Measurements from ENCODE around the gene HEATR5A. TPM values are rescaled to one million over a fixed set of nuclear protein-coding genes. Genes with fewer than 3 reads are reported as not detected.
"Not testable (repeated sequence)": the region's sequence is repeated elsewhere in the genome, so short reads cannot be mapped to it uniquely, and the experiment has no call there.

HEATR5A gene
- polyA plus RNA-seq, 1 of the 3 experiments (the other 2 are of a cell fraction), result 7.1 TPM

DNA sequence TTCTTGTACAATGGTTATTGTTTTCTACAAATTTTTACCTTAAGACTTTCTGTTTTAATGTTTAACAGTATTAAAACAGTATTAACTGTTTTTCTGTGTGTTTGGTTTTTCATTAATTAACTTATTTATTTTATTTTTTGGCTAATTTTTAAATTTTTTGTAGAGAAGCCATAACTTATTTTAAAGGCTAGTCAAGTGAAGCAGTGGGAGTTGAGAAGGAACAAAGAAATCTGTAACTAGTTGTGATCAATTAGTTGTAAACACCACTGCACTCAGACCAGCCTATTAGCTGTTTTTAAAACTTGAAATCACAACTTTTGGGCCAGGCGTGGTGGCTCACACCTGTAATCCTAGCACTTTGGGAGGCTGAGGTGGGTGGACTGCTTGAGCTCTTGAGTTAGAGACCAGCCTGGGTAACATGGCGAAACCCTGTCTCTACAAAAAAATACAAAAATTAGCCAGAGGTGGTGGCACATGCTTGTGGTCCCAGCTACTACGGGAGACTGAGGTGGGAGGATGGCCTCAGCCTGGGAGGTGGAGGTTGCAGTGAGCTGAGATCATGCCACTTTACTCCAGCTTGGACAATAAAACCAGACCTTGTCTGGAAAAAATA is 161.8 kb downstream of the HEATR5A start:
- WGBS (ENCODE audit: low lambda C conversion rate), result 91% methylated on average over 3 of the region's 3 CpGs
- Histone ChIP-seq H3K4me3 (ENCODE audit: low read depth in 2 of 2, low read length in 1 of 2) (no peak overlapping the region), H3K79me2 (ENCODE audit: insufficient read depth) (no peaks in the 10 kb centered on the region), H3K9me3 (no peaks in the 10 kb centered on the region), H3K27ac (ENCODE audit: low read depth in 2 of 2, low read length in 1 of 2) (no peak overlapping the region), H3K4me2 (no peak overlapping the region), H4K20me1 (ENCODE audit: insufficient read depth) (no peaks in the 10 kb centered on the region), H3K27me3 (ENCODE audit: insufficient read depth) (no peaks in the 10 kb centered on the region), H3K36me3 (replicated peaks in 1 of 2; ENCODE audit: control insufficient read depth in 1 of 2, insufficient read depth in 2 of 2, low read length in 1 of 2) (no peaks in the 10 kb centered on the region), H2AFZ (ENCODE audit: low read depth) (no peak overlapping the region), H3K9me2 (no peaks in the 10 kb centered on the region), H3F3A (replicated peaks; ENCODE audit: insufficient read depth) (peaks cover 13% of the 10 kb centered on the region), H3K9ac (no peak overlapping the region), H3K4me1 (ENCODE audit: control insufficient read depth in 1 of 2, insufficient read depth in 2 of 2, low read depth in 1 of 2, low read length in 1 of 2) (peaks cover 0 to 17% of the 10 kb centered on the region in 2 experiments; a peak in 2 of 4 replicates)
- DNase-seq, result no peak
- CTCF ChIA-PET, result no interaction called here
- POLR2A ChIA-PET, result no interaction called here
- no peak for TF ChIP-seq TEAD4 (IDR thresholded peaks at IDR 0.05; ENCODE audit: borderline replicate concordance, insufficient read depth)
- no peak for TF ChIP-seq NRF1 (IDR thresholded peaks at IDR 0.05; ENCODE audit: low read depth, low read length)
- TF ChIP-seq, protein P1, sequence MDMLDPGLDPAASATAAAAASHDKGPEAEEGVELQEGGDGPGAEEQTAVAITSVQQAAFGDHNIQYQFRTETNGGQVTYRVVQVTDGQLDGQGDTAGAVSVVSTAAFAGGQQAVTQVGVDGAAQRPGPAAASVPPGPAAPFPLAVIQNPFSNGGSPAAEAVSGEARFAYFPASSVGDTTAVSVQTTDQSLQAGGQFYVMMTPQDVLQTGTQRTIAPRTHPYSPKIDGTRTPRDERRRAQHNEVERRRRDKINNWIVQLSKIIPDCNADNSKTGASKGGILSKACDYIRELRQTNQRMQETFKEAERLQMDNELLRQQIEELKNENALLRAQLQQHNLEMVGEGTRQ (IDR thresholded peaks at IDR 0.05; ENCODE audit: borderline replicate concordance, low read depth, low read length), result no peak
- TF ChIP-seq POLR2AphosphoS5 (IDR thresholded peaks at IDR 0.05; ENCODE audit: low read depth, low read length), result no peak
- no peak for TF ChIP-seq SIN3A (IDR thresholded peaks at IDR 0.05; ENCODE audit: borderline replicate concordance, low read depth, low read length)

DNA sequence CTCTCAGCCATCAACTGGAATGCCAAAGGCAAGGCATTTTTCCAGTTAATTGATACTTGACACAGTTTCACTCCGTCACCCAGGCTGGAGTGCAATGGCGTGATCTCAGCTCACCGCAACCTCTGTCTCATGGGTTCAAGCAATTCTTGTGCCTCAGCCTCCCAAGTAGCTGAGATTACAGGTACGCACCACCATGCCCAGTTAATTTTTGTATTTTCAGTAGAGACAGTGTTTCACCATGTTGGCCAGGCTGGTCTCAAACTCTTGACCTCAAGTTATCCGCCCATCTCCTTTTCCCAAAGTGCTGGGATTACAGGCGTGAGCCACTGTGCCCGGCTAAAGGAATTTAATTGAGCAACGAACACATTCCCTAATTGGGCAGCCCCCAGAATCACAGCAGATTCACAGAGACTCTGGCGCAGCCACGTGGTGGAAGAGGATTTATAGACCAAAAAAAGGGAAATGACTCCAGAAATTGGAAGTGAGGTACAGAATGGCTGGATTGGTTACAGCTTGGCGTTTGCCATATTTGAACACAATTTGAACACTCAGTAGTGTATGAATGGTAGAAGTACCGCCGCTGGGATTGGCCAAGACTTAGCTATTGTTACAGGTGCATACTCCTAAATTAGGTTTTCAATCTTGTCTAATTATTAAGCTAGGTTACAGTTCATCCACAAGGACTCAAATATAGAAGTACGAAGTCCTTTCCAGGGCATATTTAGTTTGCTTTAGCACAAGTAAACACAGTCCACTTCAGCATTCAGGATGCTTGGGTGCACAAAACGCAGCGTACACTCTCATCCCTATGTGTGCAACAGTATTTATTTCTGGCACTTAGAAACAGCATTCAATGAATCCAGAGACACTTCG is 162.6 kb downstream of the HEATR5A start:
- peaks cover 0 to 12% of the 10 kb centered on the region in 2 experiments; a peak in 1 of 4 replicates for H3K4me1 ChIP-seq (ENCODE audit: control insufficient read depth in 1 of 2, insufficient read depth in 2 of 2, low read depth in 1 of 2, low read length in 1 of 2)
- H3K9me3 ChIP-seq; H3K27ac ChIP-seq (ENCODE audit: low read depth in 2 of 2, low read length in 1 of 2); H3K4me2 ChIP-seq; DNase-seq; H3F3A ChIP-seq (replicated peaks; ENCODE audit: insufficient read depth); H3K79me2 ChIP-seq (ENCODE audit: insufficient read depth); H2AFZ ChIP-seq (ENCODE audit: low read depth); POLR2A ChIA-PET; CTCF ChIA-PET; H3K9me2 ChIP-seq; H3K27me3 ChIP-seq (ENCODE audit: insufficient read depth); H3K9ac ChIP-seq; H3K4me3 ChIP-seq (ENCODE audit: low read depth in 2 of 2, low read length in 1 of 2); H4K20me1 ChIP-seq (ENCODE audit: insufficient read depth); H3K36me3 ChIP-seq (replicated peaks in 1 of 2; ENCODE audit: control insufficient read depth in 1 of 2, insufficient read depth in 2 of 2, low read length in 1 of 2): not testable (repeated sequence)
- 82% methylated on average over 17 of the region's 17 CpGs for WGBS (ENCODE audit: low lambda C conversion rate)

DNA sequence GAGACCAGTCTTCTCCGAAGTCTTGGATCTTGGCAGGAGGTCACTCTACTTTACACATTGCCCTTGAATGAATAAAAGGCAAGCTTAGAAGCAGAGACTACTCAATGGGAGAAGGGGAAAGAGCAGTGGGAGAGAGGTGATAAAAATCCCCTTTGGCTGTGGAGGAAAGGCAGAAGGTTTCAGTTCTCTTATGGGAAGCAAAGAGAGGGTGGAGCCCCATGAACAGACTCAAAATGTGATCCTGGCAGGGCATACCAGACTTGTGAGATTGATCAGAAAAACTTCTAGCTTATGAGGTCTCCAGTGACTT is 163.2 kb downstream of the HEATR5A start:
- peaks cover 0 to 6% of the 10 kb centered on the region in 2 experiments; a peak in 1 of 4 replicates for H3K4me1 ChIP-seq (ENCODE audit: control insufficient read depth in 1 of 2, insufficient read depth in 2 of 2, low read depth in 1 of 2, low read length in 1 of 2)
- WGBS (ENCODE audit: low lambda C conversion rate), result 93% methylated on average over 1 of the region's 1 CpG
- no peaks in the 10 kb centered on the region for H3K27me3 ChIP-seq (ENCODE audit: insufficient read depth)
- no peak for DNase-seq
- no peaks in the 10 kb centered on the region for H3K36me3 ChIP-seq (replicated peaks in 1 of 2; ENCODE audit: control insufficient read depth in 1 of 2, insufficient read depth in 2 of 2, low read length in 1 of 2)
- no peaks in the 10 kb centered on the region for H3K9me2 ChIP-seq
- H3K79me2 ChIP-seq (ENCODE audit: insufficient read depth), result no peaks in the 10 kb centered on the region
- peaks cover 3% of the 10 kb centered on the region for H3F3A ChIP-seq (replicated peaks; ENCODE audit: insufficient read depth)
- CTCF ChIA-PET, result no interaction called here
- H3K4me3 ChIP-seq (ENCODE audit: low read depth in 2 of 2, low read length in 1 of 2), result no peak overlapping the region
- POLR2A ChIA-PET, result no interaction called here
- H3K9ac ChIP-seq, result no peak overlapping the region
- H3K27ac ChIP-seq (ENCODE audit: low read depth in 2 of 2, low read length in 1 of 2), result no peak overlapping the region
- TF ChIP-seq, protein P2, sequence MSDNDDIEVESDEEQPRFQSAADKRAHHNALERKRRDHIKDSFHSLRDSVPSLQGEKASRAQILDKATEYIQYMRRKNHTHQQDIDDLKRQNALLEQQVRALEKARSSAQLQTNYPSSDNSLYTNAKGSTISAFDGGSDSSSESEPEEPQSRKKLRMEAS (IDR thresholded peaks at IDR 0.05; ENCODE audit: low read depth), result no peak
- TF ChIP-seq, protein P3, sequence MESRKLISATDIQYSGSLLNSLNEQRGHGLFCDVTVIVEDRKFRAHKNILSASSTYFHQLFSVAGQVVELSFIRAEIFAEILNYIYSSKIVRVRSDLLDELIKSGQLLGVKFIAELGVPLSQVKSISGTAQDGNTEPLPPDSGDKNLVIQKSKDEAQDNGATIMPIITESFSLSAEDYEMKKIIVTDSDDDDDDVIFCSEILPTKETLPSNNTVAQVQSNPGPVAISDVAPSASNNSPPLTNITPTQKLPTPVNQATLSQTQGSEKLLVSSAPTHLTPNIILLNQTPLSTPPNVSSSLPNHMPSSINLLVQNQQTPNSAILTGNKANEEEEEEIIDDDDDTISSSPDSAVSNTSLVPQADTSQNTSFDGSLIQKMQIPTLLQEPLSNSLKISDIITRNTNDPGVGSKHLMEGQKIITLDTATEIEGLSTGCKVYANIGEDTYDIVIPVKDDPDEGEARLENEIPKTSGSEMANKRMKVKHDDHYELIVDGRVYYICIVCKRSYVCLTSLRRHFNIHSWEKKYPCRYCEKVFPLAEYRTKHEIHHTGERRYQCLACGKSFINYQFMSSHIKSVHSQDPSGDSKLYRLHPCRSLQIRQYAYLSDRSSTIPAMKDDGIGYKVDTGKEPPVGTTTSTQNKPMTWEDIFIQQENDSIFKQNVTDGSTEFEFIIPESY (IDR thresholded peaks at IDR 0.05; ENCODE audit: borderline replicate concordance, low read depth), result no peak
- TF ChIP-seq RAD21 (IDR thresholded peaks at IDR 0.05; ENCODE audit: low read length), result no peak
- no peak for TF ChIP-seq JUND (IDR thresholded peaks at IDR 0.05)
- no peak for TF ChIP-seq RCOR1 (IDR thresholded peaks at IDR 0.05; ENCODE audit: low read length)
- no peak for TF ChIP-seq ELF1 (IDR thresholded peaks at IDR 0.05)
- no peak for TF ChIP-seq NRF1 (IDR thresholded peaks at IDR 0.05; ENCODE audit: low read depth, low read length)
- no peak for TF ChIP-seq GABPA (IDR thresholded peaks at IDR 0.05; ENCODE audit: low read depth)
- no peak for TF ChIP-seq NFIC (IDR thresholded peaks at IDR 0.05; ENCODE audit: borderline replicate concordance)
- no peak for TF ChIP-seq SIN3A (IDR thresholded peaks at IDR 0.05; ENCODE audit: borderline replicate concordance, low read depth, low read length)
- TF ChIP-seq POLR2AphosphoS5 (IDR thresholded peaks at IDR 0.05; ENCODE audit: low read depth, low read length), result no peak
- no peak for TF ChIP-seq TCF12 (IDR thresholded peaks at IDR 0.05)
- no peak for TF ChIP-seq RFX5 (IDR thresholded peaks at IDR 0.05; ENCODE audit: low read length)
- no peak for TF ChIP-seq EP300 (IDR thresholded peaks at IDR 0.05; ENCODE audit: borderline replicate concordance in 1 of 2, low read depth in 1 of 2, low read length in 1 of 2)
- TF ChIP-seq CHD2 (IDR thresholded peaks at IDR 0.05; ENCODE audit: low read length, partially characterized antibody), result no peak
- TF ChIP-seq, protein P4, sequence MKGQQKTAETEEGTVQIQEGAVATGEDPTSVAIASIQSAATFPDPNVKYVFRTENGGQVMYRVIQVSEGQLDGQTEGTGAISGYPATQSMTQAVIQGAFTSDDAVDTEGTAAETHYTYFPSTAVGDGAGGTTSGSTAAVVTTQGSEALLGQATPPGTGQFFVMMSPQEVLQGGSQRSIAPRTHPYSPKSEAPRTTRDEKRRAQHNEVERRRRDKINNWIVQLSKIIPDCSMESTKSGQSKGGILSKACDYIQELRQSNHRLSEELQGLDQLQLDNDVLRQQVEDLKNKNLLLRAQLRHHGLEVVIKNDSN (IDR thresholded peaks at IDR 0.05; ENCODE audit: borderline replicate concordance, low read depth), result no peak
- H2AFZ ChIP-seq (ENCODE audit: low read depth), result no peak overlapping the region
- H3K4me2 ChIP-seq, result no peak overlapping the region
- no peaks in the 10 kb centered on the region for H4K20me1 ChIP-seq (ENCODE audit: insufficient read depth)
- no peaks in the 10 kb centered on the region for H3K9me3 ChIP-seq
